H1 (cell line): Measurements from ENCODE around the gene PHOSPHO2. TPM values are rescaled to one million over a fixed set of nuclear protein-coding genes. Genes with fewer than 3 reads are reported as not detected.

Experiments used
- CTCF ChIA-PET: fragments of 300-600 bp; sonication (Branson Sonifier 250); formaldehyde crosslinking; loops from one replicate; lab custom pipeline; 2021; ENCODE audit not compliant: partially characterized antibody; lab: Charles Lee
- POLR2A ChIA-PET: fragments of 300-600 bp; sonication (Branson Sonifier 250); formaldehyde crosslinking; loops from one replicate; lab custom pipeline; 2021; ENCODE audit warnings: inconsistent platforms; ENCODE audit not compliant: partially characterized antibody; lab: Charles Lee
- DNase-seq, 2 experiments: peaks; one replicate each; pipeline versions ENCODE4 v3.0.0 to v3.0.0-alpha.2; 2010 to 2022; ENCODE audit warnings: low spot score in 2 of 2, low read depth in 1 of 2, mixed read lengths in 1 of 2
- FAIRE-seq: peaks from 2 replicates; lab custom pipeline; 2011; peaks lifted over from hg19 to GRCh38; lab: Jason Lieb, UNC
- H2AFZ ChIP-seq: 2 replicates; pipeline ENCODE4 v1.8.1; 2012; ENCODE audit warnings: low read length, inconsistent platforms
- H2AK5ac ChIP-seq: 2 replicates; pipeline ENCODE4 v1.6.1; 2013; ENCODE audit warnings: low read depth, low read length
- H2BK120ac ChIP-seq: replicated peaks from 2 replicates; pipeline ENCODE3; 2013; ENCODE audit warnings: low read depth, low read length, inconsistent platforms
- H2BK12ac ChIP-seq: 2 replicates; pipeline ENCODE4 v1.6.1; 2013; ENCODE audit warnings: low read depth, low read length
- H2BK15ac ChIP-seq: 2 replicates; pipeline ENCODE4 v1.6.1; 2013; ENCODE audit warnings: low read length
- H2BK20ac ChIP-seq: 2 replicates; pipeline ENCODE4 v1.6.1; 2013; ENCODE audit warnings: low read length
- H2BK5ac ChIP-seq: 2 replicates; pipeline ENCODE4 v1.6.1; 2013; ENCODE audit warnings: low read depth, low read length
- H3K14ac ChIP-seq: 2 replicates; pipeline ENCODE4 v1.6.1; 2013; ENCODE audit warnings: inconsistent platforms; ENCODE audit not compliant: insufficient read length
- H3K18ac ChIP-seq: 2 replicates; pipeline ENCODE4 v1.6.1; 2013; ENCODE audit warnings: low read length; ENCODE audit errors: extremely low read depth
- H3K23ac ChIP-seq: 2 replicates; pipeline ENCODE4 v1.6.1; 2013; ENCODE audit warnings: inconsistent platforms; ENCODE audit not compliant: insufficient read length
- H3K23me2 ChIP-seq: 2 replicates; pipeline ENCODE4 v1.6.1; 2013; ENCODE audit warnings: low read depth, low read length
- H3K27ac ChIP-seq: 2 replicates; pipeline ENCODE4 v1.6.1; 2011; ENCODE audit warnings: low read depth, low read length, inconsistent platforms
- H3K27me3 ChIP-seq, 4 experiments: replicated peaks in 1 of 4; 1 replicate in 1 of 4; 2 replicates in 3 of 4; pipeline versions ENCODE4 v1.6.1 to v1.8.1; 2011 to 2013; ENCODE audit warnings: low read length in 3 of 4, mild to moderate bottlenecking in 3 of 4, inconsistent platforms in 2 of 4, mixed read lengths in 2 of 4, moderate library complexity in 1 of 4; ENCODE audit not compliant: control insufficient read depth in 3 of 4, insufficient read depth in 3 of 4; ENCODE audit errors: extremely low read depth in 1 of 4
- H3K36me3 ChIP-seq, 4 experiments: 2 replicates each; pipeline versions ENCODE4 v1.6.1 to v1.8.1; 2011 to 2013; ENCODE audit warnings: mild to moderate bottlenecking in 4 of 4, low read length in 3 of 4, moderate library complexity in 2 of 4, control low read depth in 1 of 4, inconsistent platforms in 1 of 4; ENCODE audit not compliant: insufficient read depth in 4 of 4, control insufficient read depth in 2 of 4
- H3K4ac ChIP-seq: replicated peaks from 2 replicates; pipeline ENCODE3; 2013; ENCODE audit warnings: low read length, low read depth, mixed read lengths, inconsistent platforms; ENCODE audit not compliant: insufficient read length
- H3K4me1 ChIP-seq, 4 experiments: replicated peaks in 1 of 4; 1 replicate in 1 of 4; 2 replicates in 3 of 4; pipeline versions ENCODE4 v1.6.1 to v1.8.1; 2011 to 2013; ENCODE audit warnings: low read length in 3 of 4, inconsistent platforms in 2 of 4, mixed read lengths in 1 of 4; ENCODE audit not compliant: insufficient read depth in 4 of 4, control insufficient read depth in 3 of 4
- H3K4me2 ChIP-seq, 2 experiments: 2 replicates each; pipeline versions ENCODE4 v1.6.1 to v1.8.1; 2011 to 2013; ENCODE audit warnings: low read depth in 2 of 2, low read length in 2 of 2, control low read depth in 1 of 2, inconsistent platforms in 1 of 2, mild to moderate bottlenecking in 1 of 2; ENCODE audit not compliant: insufficient read depth in 1 of 2
- H3K4me3 ChIP-seq, 4 experiments: fragments of 200-600, 300-600 bp in 1 of 4; sonication (generic), shearing (Covaris generic), sonication (Bioruptor Twin) in 1 of 4; 2 replicates each; pipeline versions ENCODE4 v1.5.1 to v1.8.1; 2011 to 2016; ENCODE audit warnings: low read length in 4 of 4, low read depth in 3 of 4, control low read depth in 2 of 4, inconsistent platforms in 2 of 4, mild to moderate bottlenecking in 2 of 4, mixed read lengths in 1 of 4, moderate library complexity in 1 of 4; ENCODE audit not compliant: insufficient read depth in 2 of 4; ENCODE audit errors: extremely low read depth in 1 of 4
- H3K56ac ChIP-seq: replicated peaks from 2 replicates; pipeline ENCODE3; 2013; ENCODE audit warnings: low read depth, mild to moderate bottlenecking, mixed read lengths, low read length, inconsistent platforms; ENCODE audit not compliant: insufficient read length
- H3K79me1 ChIP-seq: 2 replicates; pipeline ENCODE4 v1.6.1; 2013; ENCODE audit warnings: low read depth, low read length, control low read depth
- H3K79me2 ChIP-seq, 2 experiments: 2 replicates each; pipeline versions ENCODE4 v1.6.1 to v1.8.1; 2012 to 2013; ENCODE audit warnings: low read length in 2 of 2, mild to moderate bottlenecking in 2 of 2, inconsistent platforms in 1 of 2; ENCODE audit not compliant: insufficient read depth in 2 of 2, control insufficient read depth in 1 of 2
- H3K9ac ChIP-seq, 4 experiments: replicated peaks in 1 of 4; 1 replicate in 1 of 4; 2 replicates in 3 of 4; pipeline versions ENCODE4 v1.6.1 to v1.8.1; 2011 to 2013; ENCODE audit warnings: low read depth in 3 of 4, low read length in 3 of 4, control low read depth in 2 of 4, mild to moderate bottlenecking in 2 of 4, moderate library complexity in 2 of 4, inconsistent platforms in 1 of 4; ENCODE audit errors: extremely low read depth in 1 of 4
- H3K9me3 ChIP-seq, 2 experiments: 2 replicates each; pipeline versions ENCODE4 v1.6.1 to v1.8.1; 2012 to 2013; ENCODE audit warnings: mild to moderate bottlenecking in 2 of 2, moderate library complexity in 2 of 2, control low read depth in 1 of 2, inconsistent platforms in 1 of 2, low read depth in 1 of 2, low read length in 1 of 2, mixed read lengths in 1 of 2; ENCODE audit not compliant: insufficient read depth in 2 of 2
- H4K20me1 ChIP-seq, 2 experiments: replicated peaks in 1 of 2; 2 replicates each; pipeline versions ENCODE3 to v1.8.1; 2011 to 2013; ENCODE audit warnings: inconsistent platforms in 2 of 2, low read length in 2 of 2, mild to moderate bottlenecking in 1 of 2; ENCODE audit not compliant: insufficient read depth in 2 of 2, control insufficient read depth in 1 of 2
- H4K5ac ChIP-seq: 2 replicates; pipeline ENCODE4 v1.6.1; 2013; ENCODE audit warnings: low read length, low read depth, mixed read lengths, inconsistent platforms; ENCODE audit not compliant: insufficient read length
- H4K8ac ChIP-seq: 2 replicates; pipeline ENCODE4 v1.8.0; 2013; ENCODE audit warnings: mild to moderate bottlenecking, moderate library complexity, low read length, inconsistent platforms; ENCODE audit not compliant: insufficient read depth; ENCODE audit errors: extremely low read depth
- H4K91ac ChIP-seq: replicated peaks from 2 replicates; pipeline ENCODE3; 2013; ENCODE audit warnings: low read length, mixed read lengths, inconsistent platforms; ENCODE audit not compliant: insufficient read length
- ATF3 ChIP-seq: IDR thresholded peaks from 2 replicates; pipeline ENCODE4 v1.6.1; 2011; ENCODE audit warnings: low read depth, mild to moderate bottlenecking, low read length; ENCODE audit not compliant: insufficient read depth
- NANOG ChIP-seq: IDR thresholded peaks from 2 replicates; pipeline ENCODE4 v1.6.1; 2011; ENCODE audit warnings: low read length, low read depth, mild to moderate bottlenecking, inconsistent platforms; ENCODE audit not compliant: insufficient read depth, poor library complexity, severe bottlenecking
- WGBS, 2 experiments: shearing (Covaris generic) in 1 of 2; methylation state at CpG; one replicate each; pipeline versions ENCODE4 v1.1.6 to v1.1.7; 2013 to 2015; ENCODE audit warnings: low lambda C conversion rate in 2 of 2, mixed read lengths in 2 of 2, inconsistent platforms in 1 of 2, low coverage in 1 of 2, missing lambda C conversion rate in 1 of 2; ENCODE audit not compliant: insufficient replicate concordance in 2 of 2, insufficient coverage in 1 of 2, insufficient read length in 1 of 2; ENCODE audit errors: extremely low coverage in 1 of 2, missing lambda C conversion rate in 1 of 2; 5-methylcytosine and 5-hydroxymethylcytosine counted together
- polyA plus RNA-seq, 7 experiments: library from polyadenylated mRNA; depleted of rRNA in 3 of 7; stranded (reverse) in 5 of 7; unstranded in 2 of 7; fragments of >200 nt in 5 of 7; fragments of 200-250 nt in 2 of 7; gene quantifications; 1 replicate in 5 of 7; 2 replicates in 1 of 7; 4 replicates in 1 of 7; pipeline versions ENCODE4 v1.2.1 to v1.2.3, GENCODE V29; 2011 to 2013; ENCODE audit warnings: missing spikeins in 2 of 7, mixed read lengths in 2 of 7
- total RNA-seq: library from RNA; stranded (reverse); fragmentation: NEBNext Ultra II Directional; extraction: Animal tissue kit (Norgen Biotek cat#: 25700); gene quantifications from 2 replicates; pipeline ENCODE4 v1.2.1, GENCODE V29; 2021

The PHOSPHO2 gene
- total and polyA plus RNA-seq, 2 of the 8 experiments (the other 6 are each of a cell fraction or from before 2014, with no cell fraction given): 2.4 to 8.5 TPM

- POLR2A ChIA-PET: no interaction called here
- 81% methylated on average over 3 of the region's 3 CpGs; no CpG with 5 or more reads in 1 of the 2 experiments for WGBS, 2 experiments
Measured at GRCh38 chr2:169661265-169661664, 33.0 kb upstream of the PHOSPHO2 start.

More at GRCh38 chr2:169661265-169661664, 33.0 kb upstream of the PHOSPHO2 start:
- Histone ChIP-seq H2BK15ac (no peak overlapping the region), H3K79me1 (no peaks in the 10 kb centered on the region), H3K27me3 (no peaks in the 10 kb centered on the region), H2BK5ac (no peak overlapping the region), H2BK120ac (no peak overlapping the region), H3K23ac (no peak overlapping the region), H2BK12ac (no peak overlapping the region), H3K14ac (no peak overlapping the region), H4K8ac (no peak overlapping the region), H3K4ac (no peak overlapping the region), H2AK5ac (no peak overlapping the region), H3K18ac (no peak overlapping the region), H3K23me2 (no peaks in the 10 kb centered on the region; the same call in 1 of the 2 replicates), H3K79me2 (no peaks in the 10 kb centered on the region), H4K20me1 (no peaks in the 10 kb centered on the region), H2BK20ac (no peak overlapping the region), H3K4me1 (no peaks in the 10 kb centered on the region), H4K91ac (no peak overlapping the region), H3K4me2 (no peak overlapping the region), H3K27ac (no peak overlapping the region), H3K4me3 (no peak overlapping the region), H2AFZ (no peak overlapping the region), H3K9me3 (no peaks in the 10 kb centered on the region), H3K56ac (no peak overlapping the region), H4K5ac (no peak overlapping the region), H3K9ac (no peak overlapping the region), H3K36me3 (no peaks in the 10 kb centered on the region)
- DNase-seq: no peak
- FAIRE-seq: no peak
- no peak for TF ChIP-seq ATF3
- no peak for TF ChIP-seq NANOG
- CTCF ChIA-PET: interaction anchor here (1.5 kb wide), 1 partner anchor 10 kb away, joined by 4 read pairs; no protein-coding TSS in a partner anchor
